ENCODE data around the gene GPR146. TPM values are rescaled to one million over a fixed set of nuclear protein-coding genes. Genes with fewer than 3 reads are reported as not detected.
A peak's percentile ranks its signal among the peaks of the same experiment; 100 is the strongest.

The GPR146 gene
- total and polyA plus RNA-seq, 2 of the 4 experiments (the other 2 are of a cell fraction) = 2.2 to 3.4 TPM

DNA sequence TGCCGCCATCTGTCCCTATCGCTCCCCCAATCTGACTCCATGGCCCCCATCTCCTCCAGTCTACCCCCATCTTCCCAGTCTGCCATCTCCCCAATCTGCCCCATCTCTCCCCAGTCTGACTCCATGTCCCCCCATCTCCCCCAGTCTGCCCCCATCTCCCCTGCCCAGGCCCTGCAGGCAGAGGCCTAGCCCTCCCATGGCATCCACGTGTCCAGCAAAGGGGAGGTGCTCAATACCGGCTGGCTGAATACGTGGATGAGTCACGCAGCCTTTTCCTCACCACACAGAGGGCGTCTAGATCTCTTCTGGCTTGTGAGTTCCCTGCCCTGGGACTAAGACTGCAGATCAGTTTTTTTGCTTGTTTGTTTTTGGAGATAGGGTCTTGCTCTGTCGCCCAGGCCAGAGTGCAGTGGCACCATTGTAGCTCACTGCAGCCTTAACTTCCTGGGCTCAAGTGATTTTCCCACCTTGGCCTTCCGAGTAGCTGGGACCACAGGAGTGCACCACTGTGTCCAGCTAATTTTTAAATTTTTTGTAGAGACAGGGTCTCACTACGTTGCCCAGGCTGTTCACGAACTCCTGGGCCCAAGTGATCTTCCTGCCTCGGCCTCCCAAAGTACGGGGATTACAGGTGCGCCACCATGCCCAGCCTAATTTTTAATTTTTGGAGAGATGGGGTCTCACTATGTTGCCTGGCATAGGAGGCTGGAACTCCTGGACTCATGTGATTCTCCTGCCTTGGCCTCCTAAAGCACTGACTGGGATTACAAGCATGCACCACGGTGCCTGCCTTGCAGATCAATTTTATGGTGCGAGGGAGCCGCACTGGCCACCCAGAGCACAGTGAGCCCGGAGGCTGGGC is 15.3 kb upstream of the GPR146 start:
- intact Hi-C loops (cut with micrococcal nuclease) (no loop called here), in situ Hi-C loops (cut with MboI; ENCODE audit: low sequenced_read_pairs) (no loop called here), dilution Hi-C loops (cut with HindIII; ENCODE audit: low sequenced_read_pairs, unreplicated experiment) (no loop called here)
- Histone ChIP-seq H3K27me3 (ENCODE audit: control insufficient read depth, insufficient read depth, low read length) (no peaks in the 10 kb centered on the region), H2BK15ac (ENCODE audit: low read depth, low read length) (no peak overlapping the region; the same call in 2 of the 3 replicates), H4K20me1 (ENCODE audit: insufficient read depth, low read length) (peaks cover 34% of the 10 kb centered on the region), H3K4me1 (ENCODE audit: control insufficient read depth, insufficient read depth, low read length) (peaks cover 9% of the 10 kb centered on the region; the same call in 1 of the 2 replicates), H2AFZ (replicated peaks; ENCODE audit: low read length, poor library complexity) (peak overlapping the region; percentile 82), H3K4ac (ENCODE audit: low read depth, low read length) (peak overlapping the region; percentile 83), H3K23ac (ENCODE audit: low read depth, low read length) (no peak overlapping the region), H3K56ac (ENCODE audit: extremely low read depth, insufficient read depth, low read length) (no peak overlapping the region), H2AK9ac (replicated peaks; ENCODE audit: low read depth, low read length, poor library complexity) (peak overlapping the region; percentile 98), H3K36me3 (ENCODE audit: control insufficient read depth, insufficient read depth, low read length) (peaks cover 14% of the 10 kb centered on the region; the same call in 1 of the 2 replicates), H2AK5ac (ENCODE audit: low read depth, low read length) (peak overlapping the region; percentile 88), H4K8ac (ENCODE audit: low read depth in 2 of 2, low read length in 2 of 2) (peak overlapping the region; percentile 50 to 85), H4K5ac (ENCODE audit: low read depth, low read length) (peak overlapping the region; percentile 59), H2BK120ac (ENCODE audit: low read depth, low read length) (peak overlapping the region; percentile 53), H3K4me2 (ENCODE audit: low read depth, low read length) (peak overlapping the region; percentile 67), H2BK20ac (ENCODE audit: low read depth, low read length) (peak overlapping the region; percentile 61; the same call in 1 of the 2 replicates), H3K18ac (ENCODE audit: low read depth, low read length) (peak overlapping the region; percentile 5; the same call in 1 of the 2 replicates), H4K91ac (ENCODE audit: insufficient read depth, low read depth, low read length) (peak overlapping the region; percentile 71), H3K79me1 (ENCODE audit: low read depth in 1 of 2, low read length in 2 of 2) (peaks cover 7 to 50% of the 10 kb centered on the region in 2 experiments), H2BK5ac (ENCODE audit: low read depth, low read length, poor library complexity, severe bottlenecking) (peak overlapping the region; percentile 85), H3K27ac (ENCODE audit: insufficient read depth, low read length) (peak overlapping the region; percentile 85), H3K9ac (ENCODE audit: low read depth, low read length) (peak overlapping the region; percentile 66), H3K14ac (replicated peaks; ENCODE audit: low read depth, low read length) (peak overlapping the region; percentile 75), H3K9me1 (ENCODE audit: insufficient read depth, low read length) (no peaks in the 10 kb centered on the region), H3K9me3 (ENCODE audit: control insufficient read depth, insufficient read depth, low read length) (no peaks in the 10 kb centered on the region), H3K4me3 (ENCODE audit: insufficient read depth, low read depth, low read length) (no peak overlapping the region)
- ChIA-PET CTCF (no interaction called here), POLR2A (ENCODE audit: unreplicated experiment) (no interaction called here)
- DNase-seq = peak; percentile 95
- WGBS, 2 experiments (ENCODE audit: extremely low coverage in 2 of 2, insufficient read length in 1 of 2) = 84% methylated on average over 6 of the region's 18 CpGs; no CpG with 5 or more reads in 1 of the 2 experiments
- peak; percentile 37; the same call in 1 of the 2 replicates for TF ChIP-seq BHLHE40 (IDR thresholded peaks at IDR 0.05; ENCODE audit: low read depth, low read length)
- peak; percentile 93 for TF ChIP-seq MXI1 (IDR thresholded peaks at IDR 0.05; ENCODE audit: borderline replicate concordance, low read depth, low read length)
- no peak for TF ChIP-seq RFX5 (IDR thresholded peaks at IDR 0.05; ENCODE audit: low read depth, low read length)
- TF ChIP-seq, protein P1, sequence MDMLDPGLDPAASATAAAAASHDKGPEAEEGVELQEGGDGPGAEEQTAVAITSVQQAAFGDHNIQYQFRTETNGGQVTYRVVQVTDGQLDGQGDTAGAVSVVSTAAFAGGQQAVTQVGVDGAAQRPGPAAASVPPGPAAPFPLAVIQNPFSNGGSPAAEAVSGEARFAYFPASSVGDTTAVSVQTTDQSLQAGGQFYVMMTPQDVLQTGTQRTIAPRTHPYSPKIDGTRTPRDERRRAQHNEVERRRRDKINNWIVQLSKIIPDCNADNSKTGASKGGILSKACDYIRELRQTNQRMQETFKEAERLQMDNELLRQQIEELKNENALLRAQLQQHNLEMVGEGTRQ (IDR thresholded peaks at IDR 0.05; ENCODE audit: low read depth, low read length) = peak; percentile 81
- TF ChIP-seq FOS (IDR thresholded peaks at IDR 0.05; ENCODE audit: low read depth, low read length) = peak; percentile 88
- peak; percentile 13; the same call in 1 of the 2 replicates for TF ChIP-seq POLR2A (IDR thresholded peaks at IDR 0.05; ENCODE audit: low read depth, low read length)
- TF ChIP-seq MAZ (IDR thresholded peaks at IDR 0.05; ENCODE audit: borderline replicate concordance, low read depth, low read length) = peak; percentile 50; the same call in 1 of the 2 replicates
- no peak for TF ChIP-seq RCOR1 (IDR thresholded peaks at IDR 0.05; ENCODE audit: insufficient replicate concordance, low read length)
- no peak for TF ChIP-seq NFE2L2 (IDR thresholded peaks at IDR 0.05; ENCODE audit: low read depth, low read length)
- no peak for TF ChIP-seq SMC3 (IDR thresholded peaks at IDR 0.05; ENCODE audit: low read depth, low read length)
- 0 out of 2 replicates have a peak, but pooled peaks have one; percentile 7 for TF ChIP-seq CEBPB (IDR thresholded peaks at IDR 0.05; ENCODE audit: low read depth, low read length)
- TF ChIP-seq, protein P2, sequence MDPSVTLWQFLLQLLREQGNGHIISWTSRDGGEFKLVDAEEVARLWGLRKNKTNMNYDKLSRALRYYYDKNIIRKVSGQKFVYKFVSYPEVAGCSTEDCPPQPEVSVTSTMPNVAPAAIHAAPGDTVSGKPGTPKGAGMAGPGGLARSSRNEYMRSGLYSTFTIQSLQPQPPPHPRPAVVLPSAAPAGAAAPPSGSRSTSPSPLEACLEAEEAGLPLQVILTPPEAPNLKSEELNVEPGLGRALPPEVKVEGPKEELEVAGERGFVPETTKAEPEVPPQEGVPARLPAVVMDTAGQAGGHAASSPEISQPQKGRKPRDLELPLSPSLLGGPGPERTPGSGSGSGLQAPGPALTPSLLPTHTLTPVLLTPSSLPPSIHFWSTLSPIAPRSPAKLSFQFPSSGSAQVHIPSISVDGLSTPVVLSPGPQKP (IDR thresholded peaks at IDR 0.05; ENCODE audit: borderline replicate concordance, low read depth, low read length) = no peak
- TF ChIP-seq, protein P3, sequence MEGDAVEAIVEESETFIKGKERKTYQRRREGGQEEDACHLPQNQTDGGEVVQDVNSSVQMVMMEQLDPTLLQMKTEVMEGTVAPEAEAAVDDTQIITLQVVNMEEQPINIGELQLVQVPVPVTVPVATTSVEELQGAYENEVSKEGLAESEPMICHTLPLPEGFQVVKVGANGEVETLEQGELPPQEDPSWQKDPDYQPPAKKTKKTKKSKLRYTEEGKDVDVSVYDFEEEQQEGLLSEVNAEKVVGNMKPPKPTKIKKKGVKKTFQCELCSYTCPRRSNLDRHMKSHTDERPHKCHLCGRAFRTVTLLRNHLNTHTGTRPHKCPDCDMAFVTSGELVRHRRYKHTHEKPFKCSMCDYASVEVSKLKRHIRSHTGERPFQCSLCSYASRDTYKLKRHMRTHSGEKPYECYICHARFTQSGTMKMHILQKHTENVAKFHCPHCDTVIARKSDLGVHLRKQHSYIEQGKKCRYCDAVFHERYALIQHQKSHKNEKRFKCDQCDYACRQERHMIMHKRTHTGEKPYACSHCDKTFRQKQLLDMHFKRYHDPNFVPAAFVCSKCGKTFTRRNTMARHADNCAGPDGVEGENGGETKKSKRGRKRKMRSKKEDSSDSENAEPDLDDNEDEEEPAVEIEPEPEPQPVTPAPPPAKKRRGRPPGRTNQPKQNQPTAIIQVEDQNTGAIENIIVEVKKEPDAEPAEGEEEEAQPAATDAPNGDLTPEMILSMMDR (conservative IDR thresholded peaks at IDR 0.05; ENCODE audit: low read depth, low read length) = no peak
- ATAC-seq (ENCODE audit: low read depth) = peak; percentile 87
- BruUV-seq (replicated peaks) = no TSS peak
